ENCODE results near the gene BSG.

Gene BSG

DNA sequence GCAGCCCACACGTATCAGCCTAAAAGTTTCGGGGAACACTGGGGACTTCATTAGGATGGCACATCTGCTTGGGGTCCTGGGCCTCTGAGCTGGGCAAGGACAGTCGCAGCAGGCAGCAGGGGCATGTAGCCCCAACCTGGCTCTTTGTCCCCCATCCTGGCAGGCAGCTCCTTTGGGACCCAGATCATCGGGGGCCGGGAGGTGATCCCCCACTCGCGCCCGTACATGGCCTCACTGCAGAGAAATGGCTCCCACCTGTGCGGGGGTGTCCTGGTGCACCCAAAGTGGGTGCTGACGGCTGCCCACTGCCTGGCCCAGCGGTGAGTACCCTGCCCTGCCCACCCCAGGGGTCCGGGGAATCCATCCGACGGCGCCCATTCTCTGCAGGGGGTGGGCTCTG is 25.3 kb upstream of the BSG start:
- Histone ChIP-seq H3K4me2 (ENCODE audit: low read length) (no peak overlapping the region), H3K4me3 (ENCODE audit: low read depth, low read length) (no peak overlapping the region), H2AFZ (no peak overlapping the region), H3K9me3 (ENCODE audit: control insufficient read depth, low read length) (no peaks in the 10 kb centered on the region), H3K36me3 (ENCODE audit: control insufficient read depth, insufficient read depth, low read length) (no peaks in the 10 kb centered on the region), H3K4me1 (no peaks in the 10 kb centered on the region), H3K9ac (no peak overlapping the region), H3K79me2 (no peaks in the 10 kb centered on the region), H3K27ac (no peak overlapping the region), H3K27me3 (ENCODE audit: control insufficient read depth, insufficient read depth, low read length) (no peaks in the 10 kb centered on the region)
- no peak for TF ChIP-seq CTCF (IDR thresholded peaks at IDR 0.05)

GRCh38 chr19:547836-548720 is 24.3 kb upstream of the BSG start:
- Histone ChIP-seq H3K36me3 (ENCODE audit: control insufficient read depth, insufficient read depth, low read length) (no peaks in the 10 kb centered on the region), H3K4me3 (ENCODE audit: low read depth, low read length) (no peak overlapping the region), H3K4me2 (ENCODE audit: low read length) (no peak overlapping the region), H3K9ac (no peak overlapping the region), H2AFZ (no peak overlapping the region), H3K4me1 (no peaks in the 10 kb centered on the region), H3K27ac (no peak overlapping the region), H3K27me3 (ENCODE audit: control insufficient read depth, insufficient read depth, low read length) (no peaks in the 10 kb centered on the region), H3K9me3 (ENCODE audit: control insufficient read depth, low read length) (no peaks in the 10 kb centered on the region), H3K79me2 (no peaks in the 10 kb centered on the region)
- TF ChIP-seq CTCF (IDR thresholded peaks at IDR 0.05), result no peak

DNA sequence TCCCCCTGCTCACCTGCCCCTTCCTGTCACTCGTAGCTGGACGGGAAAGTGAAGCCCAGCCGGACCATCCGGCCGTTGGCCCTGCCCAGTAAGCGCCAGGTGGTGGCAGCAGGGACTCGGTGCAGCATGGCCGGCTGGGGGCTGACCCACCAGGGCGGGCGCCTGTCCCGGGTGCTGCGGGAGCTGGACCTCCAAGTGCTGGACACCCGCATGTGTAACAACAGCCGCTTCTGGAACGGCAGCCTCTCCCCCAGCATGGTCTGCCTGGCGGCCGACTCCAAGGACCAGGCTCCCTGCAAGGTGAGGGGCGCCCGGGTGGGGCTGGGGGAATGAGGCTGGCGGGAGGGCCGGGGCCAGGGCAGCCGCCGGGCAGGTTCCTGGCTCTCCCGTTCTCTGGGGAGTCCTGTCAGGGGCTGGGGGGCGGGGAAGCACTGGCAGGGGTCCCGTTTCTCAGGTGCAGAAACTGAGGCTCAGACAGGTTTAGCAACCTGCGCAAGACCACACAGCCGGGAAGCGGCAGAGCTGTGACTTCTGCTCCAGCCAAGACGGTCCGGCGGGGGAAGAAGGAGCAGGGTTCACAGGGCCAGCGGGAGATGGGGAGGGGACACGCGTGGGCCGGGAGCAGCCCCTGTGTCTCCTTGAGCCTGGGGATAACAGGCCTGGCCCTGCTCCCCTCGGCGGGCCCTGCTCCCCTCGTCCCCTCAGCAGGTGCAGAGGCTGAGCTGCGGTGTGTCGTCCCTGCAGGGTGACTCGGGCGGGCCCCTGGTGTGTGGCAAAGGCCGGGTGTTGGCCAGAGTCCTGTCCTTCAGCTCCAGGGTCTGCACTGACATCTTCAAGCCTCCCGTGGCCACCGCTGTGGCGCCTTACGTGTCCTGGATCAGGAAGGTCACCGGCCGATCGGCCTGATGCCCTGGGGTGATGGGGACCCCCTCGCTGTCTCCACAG is 23.2 kb upstream of the BSG start:
- no peak overlapping the region for H2AFZ ChIP-seq
- H3K27me3 ChIP-seq (ENCODE audit: control insufficient read depth, insufficient read depth, low read length), result no peaks in the 10 kb centered on the region
- H3K4me1 ChIP-seq, result no peaks in the 10 kb centered on the region
- H3K79me2 ChIP-seq, result no peaks in the 10 kb centered on the region
- H3K36me3 ChIP-seq (ENCODE audit: control insufficient read depth, insufficient read depth, low read length), result no peaks in the 10 kb centered on the region
- H3K27ac ChIP-seq, result no peak overlapping the region
- TF ChIP-seq CTCF (IDR thresholded peaks at IDR 0.05), result no peak
- no peak overlapping the region for H3K4me2 ChIP-seq (ENCODE audit: low read length)
- no peak overlapping the region for H3K4me3 ChIP-seq (ENCODE audit: low read depth, low read length)
- H3K9me3 ChIP-seq (ENCODE audit: control insufficient read depth, low read length), result no peaks in the 10 kb centered on the region
- no peak overlapping the region for H3K9ac ChIP-seq

GRCh38 chr19:554817-555216 is 17.6 kb upstream of the BSG start:
- Histone ChIP-seq H3K79me2 (no peaks in the 10 kb centered on the region), H2AFZ (no peak overlapping the region), H3K27ac (no peak overlapping the region), H3K4me3 (ENCODE audit: low read depth, low read length) (no peak overlapping the region), H3K4me1 (no peaks in the 10 kb centered on the region), H3K9me3 (ENCODE audit: control insufficient read depth, low read length) (no peaks in the 10 kb centered on the region), H3K9ac (no peak overlapping the region), H3K27me3 (ENCODE audit: control insufficient read depth, insufficient read depth, low read length) (no peaks in the 10 kb centered on the region), H3K4me2 (ENCODE audit: low read length) (no peak overlapping the region), H3K36me3 (ENCODE audit: control insufficient read depth, insufficient read depth, low read length) (no peaks in the 10 kb centered on the region)
- no peak for TF ChIP-seq CTCF (IDR thresholded peaks at IDR 0.05)

Measured in parathyroid adenoma (tissue), 2 donors.